CD1c-positive myeloid dendritic cell (primary cell): Measurements from ENCODE around the gene CYP4F22.
"Not testable (repeated sequence)": the region's sequence is repeated elsewhere in the genome, so short reads cannot be mapped to it uniquely, and the experiment has no call there.

Experiments used
- DNase-seq: peaks from one replicate; pipeline ENCODE4 v3.0.0-alpha.2; 2016; ENCODE audit errors: extremely low spot score

CYP4F22 gene

DNA sequence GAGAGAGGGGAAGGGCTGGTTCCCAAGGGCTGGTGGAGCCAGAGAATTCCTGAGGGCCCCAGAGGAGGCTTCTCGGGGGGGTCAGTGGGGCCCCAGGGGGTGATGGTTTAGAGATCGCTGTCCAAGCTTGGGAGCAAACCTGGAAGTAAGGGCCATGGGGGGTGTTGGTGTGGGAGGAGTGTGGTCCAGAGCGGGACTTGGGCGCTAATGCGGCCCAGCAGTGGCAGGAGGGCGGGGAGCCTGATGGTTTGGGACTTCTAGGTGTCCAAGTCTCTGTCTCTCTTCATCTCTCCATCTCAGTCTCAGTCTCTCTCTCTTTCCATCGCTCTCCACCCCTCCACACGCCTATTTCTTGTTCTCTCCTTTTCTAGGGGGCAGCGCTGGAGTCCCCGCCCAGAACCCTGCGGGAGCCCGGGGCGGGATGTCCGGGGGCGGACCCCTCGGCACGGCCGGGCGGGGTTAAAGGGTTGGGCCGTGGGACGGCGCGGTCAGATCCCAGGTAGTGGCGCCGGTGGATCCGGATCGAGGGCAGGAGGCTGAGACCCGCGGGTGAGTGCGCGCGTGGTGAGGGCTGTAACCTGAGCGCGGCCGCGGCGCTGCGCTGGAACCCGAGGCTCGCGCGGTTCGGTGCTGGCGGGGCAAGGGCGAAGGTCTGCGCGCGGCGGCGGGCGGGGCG is at the start of gene CYP4F22:
CYP4F22 (plus strand) TSS at position 491 of the 676 bp plus-strand sequence. CDS start 16,812 bp downstream, outside the sequence.
- DNase-seq, result no peak

DNA sequence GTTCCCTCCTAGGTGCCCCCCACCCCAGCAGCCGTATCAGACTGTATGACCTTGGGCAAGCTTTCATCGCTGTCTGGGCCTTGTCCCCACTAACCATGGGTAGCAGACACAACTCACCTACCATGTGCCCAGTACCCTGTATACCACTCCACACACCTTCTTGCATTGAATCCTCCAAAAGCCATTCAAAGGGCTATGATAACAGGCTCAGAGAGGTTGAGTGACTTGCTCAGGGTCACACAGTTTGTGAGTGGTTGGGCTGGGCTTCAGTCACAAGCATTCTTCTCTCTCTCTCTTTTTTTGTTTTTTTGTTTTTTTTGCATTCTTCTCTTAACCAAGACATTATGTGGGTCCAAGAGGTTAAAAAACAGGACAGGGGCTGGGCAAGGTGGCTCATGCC is 46.6 kb upstream of the CYP4F22 start:
- DNase-seq, result no peak

DNA sequence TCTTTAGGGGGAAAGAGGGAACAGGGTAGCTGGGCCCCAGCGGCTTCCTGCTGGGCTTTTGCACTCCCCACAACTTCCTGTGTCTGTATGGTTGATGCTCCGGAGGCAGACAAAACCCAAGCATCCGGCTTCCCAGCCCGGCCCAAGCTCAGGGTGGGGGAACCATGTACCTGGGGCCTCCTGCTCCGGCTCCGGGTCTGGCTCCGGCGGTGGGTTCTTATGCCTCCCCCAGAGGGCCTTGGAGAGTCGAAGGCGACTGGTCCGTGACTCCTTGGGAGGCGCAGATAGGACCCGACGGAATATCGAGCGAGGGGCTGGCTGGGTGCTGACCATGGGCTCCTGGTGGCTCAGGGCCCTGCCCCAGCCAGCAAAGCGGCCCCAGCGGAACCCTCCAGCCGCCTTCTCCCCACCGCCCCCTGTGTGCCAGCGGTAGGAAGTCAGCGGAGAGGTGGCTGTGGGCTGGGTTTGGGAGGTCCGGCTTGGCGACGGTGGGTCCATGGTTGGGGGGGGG is 44.4 kb upstream of the CYP4F22 start:
- DNase-seq, result peak; percentile 44

- no peak for DNase-seq
These were observed 43.6 kb upstream of the CYP4F22 start, which contains the start of gene RASAL3 for GRCh38 chr19:15464394-15465385. RASAL3 (minus strand) TSS chr19:15464544; CDS start chr19:15464358, 186 bp downstream.

GRCh38 chr19:15466851-15467733 is 41.2 kb upstream of the CYP4F22 start:
- peak; percentile 11 for DNase-seq

GRCh38 chr19:15467734-15468214 is 40.6 kb upstream of the CYP4F22 start:
- DNase-seq, result no peak

- DNase-seq, result no peak
These were observed 39.4 kb upstream of the CYP4F22 start for GRCh38 chr19:15468675-15469512.

- no peak for DNase-seq
These were observed 38.6 kb upstream of the CYP4F22 start for GRCh38 chr19:15469513-15470297.

- no peak for DNase-seq
These were observed 36.7 kb upstream of the CYP4F22 start for GRCh38 chr19:15471639-15472101.

DNA sequence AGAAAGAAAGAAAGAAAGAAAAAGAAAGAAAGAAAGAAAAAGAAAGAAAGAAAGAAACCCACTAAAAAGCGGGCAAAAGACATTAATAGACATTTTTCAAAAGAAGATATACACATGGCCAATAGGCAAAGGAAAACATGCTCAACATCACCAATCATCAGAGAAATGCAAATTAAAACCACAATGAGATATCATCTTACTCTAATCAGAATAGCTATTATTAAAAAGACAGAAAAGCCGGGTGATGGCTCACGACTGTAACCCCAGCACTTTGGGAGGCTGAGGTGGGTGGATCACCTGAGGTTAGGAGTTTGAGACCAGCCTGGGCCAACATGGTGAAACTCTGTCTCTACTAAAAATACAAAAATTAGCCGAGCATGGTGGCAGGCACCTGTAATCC is 34.5 kb upstream of the CYP4F22 start:
- not testable (repeated sequence) for DNase-seq

GRCh38 chr19:15475169-15475568 is 33.2 kb upstream of the CYP4F22 start:
- no peak for DNase-seq

DNA sequence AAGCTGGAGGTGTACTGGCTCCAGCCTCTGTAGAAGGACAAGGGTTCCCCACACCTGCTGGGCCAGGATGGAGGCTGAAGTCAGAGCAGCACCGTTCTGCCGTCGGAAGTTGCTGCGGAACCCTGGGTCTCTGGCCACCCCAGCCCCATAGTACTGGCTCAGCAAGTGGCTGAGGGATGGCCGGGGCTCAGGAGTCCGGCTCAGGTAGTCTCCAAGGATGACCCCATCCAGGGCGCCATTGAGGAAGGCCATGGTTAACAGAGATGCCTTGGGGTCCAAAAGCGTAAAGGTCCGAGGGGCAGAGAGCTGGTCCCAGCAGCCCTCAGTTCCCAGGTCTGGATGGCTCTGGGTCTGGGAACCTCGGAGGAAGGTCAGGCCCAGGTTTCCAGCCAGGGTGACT is 32.7 kb upstream of the CYP4F22 start:
- no peak for DNase-seq

- no peak for DNase-seq
These were observed 32.0 kb upstream of the CYP4F22 start for GRCh38 chr19:15476325-15476724.

DNA sequence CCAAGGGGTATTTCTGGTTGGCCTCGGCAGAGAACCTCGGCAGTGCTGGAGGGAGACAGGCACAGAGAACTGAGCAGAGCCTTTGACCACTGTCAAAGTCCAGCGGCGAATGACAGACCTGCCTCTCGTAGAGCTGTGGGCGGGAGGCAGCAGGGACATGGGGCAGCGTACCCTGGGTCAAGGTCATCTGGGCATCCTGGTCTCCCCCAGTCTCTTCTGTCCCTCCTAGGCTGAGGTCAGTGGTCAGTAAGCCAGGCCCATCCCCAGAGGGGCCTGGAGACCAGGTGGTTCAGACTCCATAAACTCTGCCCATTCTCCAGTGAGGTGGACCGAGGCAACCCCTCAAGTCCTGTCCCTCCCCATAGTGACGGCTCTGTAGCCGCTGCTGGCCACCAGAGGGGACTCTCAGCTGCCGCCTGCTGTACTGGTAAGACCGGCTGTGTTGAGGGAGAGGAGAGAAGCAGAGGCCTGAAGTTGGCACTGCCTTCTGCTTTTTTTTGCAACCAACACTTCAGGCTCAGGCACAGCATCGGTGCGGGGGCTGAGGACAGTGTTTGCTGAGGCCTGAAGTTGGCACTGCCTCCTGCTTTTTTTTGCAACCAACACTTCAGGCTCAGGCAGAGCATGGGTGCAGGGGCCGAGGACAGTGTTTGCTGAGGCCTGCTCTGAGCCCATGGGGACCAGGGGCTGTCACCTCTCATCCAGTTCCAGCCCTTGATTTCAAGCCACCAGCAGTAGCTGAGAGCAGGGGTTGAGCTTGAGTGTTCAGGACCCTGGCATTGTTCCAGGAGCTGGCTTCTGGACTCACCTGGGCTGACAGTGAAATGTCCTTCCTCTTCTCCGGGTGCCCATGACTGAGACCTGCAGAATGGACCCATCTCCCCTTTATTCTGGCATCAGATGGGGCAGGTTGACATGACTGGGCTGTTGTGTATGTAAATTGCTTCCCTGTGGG is 28.7 kb upstream of the CYP4F22 start, which contains the start of gene PGLYRP2:
PGLYRP2 (minus strand) TSS at position 111 of the 955 bp plus-strand sequence. CDS start 130 bp downstream, outside the sequence.
- peak; percentile 39 for DNase-seq

DNA sequence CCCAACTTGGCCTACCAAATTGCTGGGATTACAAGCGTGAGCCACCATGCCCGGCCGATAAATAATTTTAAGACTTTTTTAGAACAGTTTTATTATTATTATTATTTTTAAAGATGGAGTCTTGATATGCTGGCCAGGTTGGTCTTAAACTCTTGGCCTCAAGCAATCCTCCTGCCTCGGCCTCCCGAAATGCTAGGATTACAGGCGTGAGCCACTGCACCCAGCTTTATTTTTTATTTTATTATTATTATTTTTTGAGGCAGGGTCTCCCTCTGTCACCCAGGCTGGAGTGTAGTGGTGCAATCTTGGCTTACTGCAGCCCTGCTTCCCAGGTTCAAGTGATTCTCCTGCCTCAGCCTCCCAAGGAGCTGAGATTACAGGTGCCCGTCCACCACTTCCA is 27.3 kb upstream of the CYP4F22 start:
- DNase-seq, result not testable (repeated sequence)

DNA sequence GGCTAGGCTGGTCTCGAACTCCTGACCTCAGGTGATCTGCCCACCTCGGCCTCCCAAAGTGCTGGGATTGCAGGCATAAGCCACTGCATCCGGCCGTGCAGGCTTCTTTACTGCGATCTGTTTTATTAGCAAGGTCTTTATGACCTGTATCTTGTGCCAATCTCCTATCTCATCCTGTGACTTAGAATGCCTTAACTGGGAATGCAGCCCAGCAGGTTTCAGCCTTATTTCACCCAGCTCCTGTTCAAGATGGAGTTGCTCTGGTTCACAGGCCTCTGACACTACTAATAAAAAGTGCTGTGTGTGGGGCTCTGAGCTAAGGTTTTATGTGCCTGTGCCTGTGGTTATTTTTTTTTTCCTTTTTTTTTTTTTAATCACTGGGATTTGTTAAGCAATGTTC is 22.6 kb upstream of the CYP4F22 start:
- DNase-seq, result not testable (repeated sequence)

GRCh38 chr19:15487038-15487437 is 21.3 kb upstream of the CYP4F22 start:
- no peak for DNase-seq
